KMS-11 (cell line): Measurements from ENCODE around the gene TOMM40.

Experiments
- H2AFZ ChIP-seq: fragments of 200-600 bp; sonication (generic); 2 replicates; pipeline ENCODE4 v1.6.1; 2016; ENCODE audit warnings: antibody characterized with exemption, mixed run types, low read depth
- H3K27ac ChIP-seq: fragments of 200-600 bp; sonication (generic); 2 replicates; pipeline ENCODE4 v1.6.1; 2016; ENCODE audit warnings: mild to moderate bottlenecking, mixed run types
- H3K27me3 ChIP-seq: fragments of 200-600 bp; sonication (generic); 2 replicates; pipeline ENCODE4 v1.6.1; 2017; ENCODE audit warnings: mild to moderate bottlenecking, low read depth, mixed run types, moderate library complexity; ENCODE audit not compliant: insufficient read depth
- H3K36me3 ChIP-seq: fragments of 200-600 bp; sonication (generic); 2 replicates; pipeline ENCODE4 v1.6.1; 2017; ENCODE audit warnings: mild to moderate bottlenecking, mixed run types; ENCODE audit not compliant: insufficient read depth
- H3K4me1 ChIP-seq: fragments of 200-600 bp; sonication (generic); 2 replicates; pipeline ENCODE4 v1.6.1; 2016; ENCODE audit warnings: mild to moderate bottlenecking, low read depth, mixed run types; ENCODE audit not compliant: poor library complexity, severe bottlenecking
- H3K4me2 ChIP-seq: fragments of 200-600 bp; sonication (generic); 2 replicates; pipeline ENCODE4 v1.7.0; 2016; ENCODE audit warnings: mild to moderate bottlenecking, mixed run types
- H3K4me3 ChIP-seq: fragments of 200-600 bp; sonication (generic); IDR thresholded peaks from 2 replicates; pipeline ENCODE4 v1.6.1; 2017; ENCODE audit warnings: low read depth, low read length, mixed read lengths; ENCODE audit not compliant: insufficient read depth
- H3K79me2 ChIP-seq: fragments of 200-600 bp; sonication (generic); 2 replicates; pipeline ENCODE4 v1.6.1; 2016; ENCODE audit warnings: low read depth, mixed run types; ENCODE audit not compliant: insufficient read depth
- H3K9ac ChIP-seq: fragments of 200-600 bp; sonication (generic); 2 replicates; pipeline ENCODE4 v1.6.1; 2016; ENCODE audit warnings: mild to moderate bottlenecking, mixed run types
- H4K20me1 ChIP-seq: fragments of 200-600 bp; sonication (generic); 2 replicates; pipeline ENCODE4 v1.6.1; 2016; ENCODE audit warnings: mild to moderate bottlenecking, mixed run types; ENCODE audit not compliant: insufficient read depth
- TF ChIP-seq, protein P1 (sequence below): fragments of 200-600 bp; sonication (generic); conservative IDR thresholded peaks from 2 replicates; pipeline ENCODE4 v1.6.1; 2017; ENCODE audit warnings: low read depth, mild to moderate bottlenecking, antibody characterized with exemption, low read length, moderate library complexity, mixed read lengths

TOMM40 gene

DNA sequence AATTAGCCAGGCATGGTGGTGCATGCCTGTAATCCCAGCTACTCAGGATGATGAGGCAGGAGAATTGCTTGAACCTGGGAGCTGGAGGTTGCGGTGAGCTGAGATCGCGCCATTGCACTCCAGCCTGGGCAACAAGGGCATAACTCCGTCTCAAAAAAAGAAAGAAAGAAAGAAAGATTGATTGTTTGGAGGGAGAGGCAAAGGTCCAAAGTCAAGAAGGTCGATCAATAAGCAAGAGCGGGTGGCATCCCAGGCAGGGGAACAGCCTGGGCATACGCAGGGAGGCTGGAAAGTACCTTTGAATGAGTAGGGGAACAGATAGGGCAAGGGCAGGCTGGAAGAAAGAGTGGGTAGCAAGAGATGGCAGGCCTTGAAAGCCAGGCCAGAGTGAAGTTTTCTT, 39.0 kb downstream of the TOMM40 start:
- H3K27me3 ChIP-seq, result no peaks in the 10 kb centered on the region; the same call in 1 of the 2 replicates
- H3K27ac ChIP-seq, result no peak overlapping the region
- no peaks in the 10 kb centered on the region for H3K4me1 ChIP-seq
- H3K4me2 ChIP-seq, result no peak overlapping the region
- H3K9ac ChIP-seq, result no peak overlapping the region
- no peaks in the 10 kb centered on the region for H4K20me1 ChIP-seq
- H3K79me2 ChIP-seq, result no peaks in the 10 kb centered on the region
- TF ChIP-seq, protein P1, sequence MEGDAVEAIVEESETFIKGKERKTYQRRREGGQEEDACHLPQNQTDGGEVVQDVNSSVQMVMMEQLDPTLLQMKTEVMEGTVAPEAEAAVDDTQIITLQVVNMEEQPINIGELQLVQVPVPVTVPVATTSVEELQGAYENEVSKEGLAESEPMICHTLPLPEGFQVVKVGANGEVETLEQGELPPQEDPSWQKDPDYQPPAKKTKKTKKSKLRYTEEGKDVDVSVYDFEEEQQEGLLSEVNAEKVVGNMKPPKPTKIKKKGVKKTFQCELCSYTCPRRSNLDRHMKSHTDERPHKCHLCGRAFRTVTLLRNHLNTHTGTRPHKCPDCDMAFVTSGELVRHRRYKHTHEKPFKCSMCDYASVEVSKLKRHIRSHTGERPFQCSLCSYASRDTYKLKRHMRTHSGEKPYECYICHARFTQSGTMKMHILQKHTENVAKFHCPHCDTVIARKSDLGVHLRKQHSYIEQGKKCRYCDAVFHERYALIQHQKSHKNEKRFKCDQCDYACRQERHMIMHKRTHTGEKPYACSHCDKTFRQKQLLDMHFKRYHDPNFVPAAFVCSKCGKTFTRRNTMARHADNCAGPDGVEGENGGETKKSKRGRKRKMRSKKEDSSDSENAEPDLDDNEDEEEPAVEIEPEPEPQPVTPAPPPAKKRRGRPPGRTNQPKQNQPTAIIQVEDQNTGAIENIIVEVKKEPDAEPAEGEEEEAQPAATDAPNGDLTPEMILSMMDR, result no peak
- no peak overlapping the region for H2AFZ ChIP-seq
- no peak overlapping the region for H3K4me3 ChIP-seq
- no peaks in the 10 kb centered on the region for H3K36me3 ChIP-seq

DNA sequence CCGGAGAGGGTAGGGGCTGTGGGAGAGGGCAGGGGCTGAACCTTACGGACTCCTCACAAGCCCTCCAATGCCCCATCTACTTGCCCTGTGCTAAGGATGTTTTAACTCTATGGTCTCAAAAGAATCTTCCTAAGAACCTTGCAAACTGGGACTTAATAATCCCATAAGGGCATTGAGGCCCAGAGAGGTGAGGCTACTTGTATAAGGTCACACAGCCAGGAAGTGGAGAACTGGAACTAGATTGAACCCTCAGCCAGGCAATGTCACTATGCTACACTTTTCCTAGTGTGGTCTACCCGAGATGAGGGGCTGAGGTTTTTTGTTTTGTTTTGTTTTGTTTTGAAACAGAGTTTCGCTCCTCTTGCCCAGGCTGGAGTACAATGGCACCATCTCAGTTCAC, 40.5 kb downstream of the TOMM40 start:
- TF ChIP-seq, protein P1, result no peak
- no peaks in the 10 kb centered on the region for H3K4me1 ChIP-seq
- H3K36me3 ChIP-seq, result no peaks in the 10 kb centered on the region

DNA sequence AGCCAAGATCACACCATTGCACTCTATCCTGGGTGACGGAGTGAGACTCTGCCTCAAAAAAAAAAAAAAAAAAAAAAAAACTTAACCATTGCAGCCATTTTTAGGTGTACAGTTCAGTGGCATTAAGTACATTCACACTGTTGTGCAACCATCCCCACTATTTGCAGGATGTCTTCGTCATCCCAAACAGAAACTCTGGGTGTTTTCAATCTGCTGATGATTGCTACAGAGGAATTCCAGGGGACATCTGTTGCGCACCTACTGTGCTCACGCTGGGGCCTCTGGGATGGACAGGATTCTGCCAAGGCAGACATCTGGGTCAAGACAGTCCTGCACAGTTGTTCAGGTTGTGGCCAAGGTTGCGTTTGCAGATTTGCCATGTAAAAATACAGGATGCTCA, 48.6 kb downstream of the TOMM40 start:
- no peak overlapping the region for H3K9ac ChIP-seq
- TF ChIP-seq, protein P1, result no peak
- H2AFZ ChIP-seq, result no peak overlapping the region
- no peaks in the 10 kb centered on the region for H3K4me1 ChIP-seq
- no peaks in the 10 kb centered on the region for H3K36me3 ChIP-seq
- no peak overlapping the region for H3K4me3 ChIP-seq
- no peaks in the 10 kb centered on the region for H3K27me3 ChIP-seq
- H3K79me2 ChIP-seq, result no peaks in the 10 kb centered on the region
- H3K27ac ChIP-seq, result no peak overlapping the region
- no peak overlapping the region for H3K4me2 ChIP-seq
- no peaks in the 10 kb centered on the region for H4K20me1 ChIP-seq

More for the DNA sequence above, 40.5 kb downstream of the TOMM40 start:
- H3K27ac ChIP-seq, result no peak overlapping the region
- H3K4me2 ChIP-seq, result no peak overlapping the region
- H4K20me1 ChIP-seq, result no peaks in the 10 kb centered on the region
- no peak overlapping the region for H3K9ac ChIP-seq
- no peaks in the 10 kb centered on the region; the same call in 1 of the 2 replicates for H3K27me3 ChIP-seq
- H3K79me2 ChIP-seq, result no peaks in the 10 kb centered on the region
- H2AFZ ChIP-seq, result no peak overlapping the region
- H3K4me3 ChIP-seq, result no peak overlapping the region

DNA sequence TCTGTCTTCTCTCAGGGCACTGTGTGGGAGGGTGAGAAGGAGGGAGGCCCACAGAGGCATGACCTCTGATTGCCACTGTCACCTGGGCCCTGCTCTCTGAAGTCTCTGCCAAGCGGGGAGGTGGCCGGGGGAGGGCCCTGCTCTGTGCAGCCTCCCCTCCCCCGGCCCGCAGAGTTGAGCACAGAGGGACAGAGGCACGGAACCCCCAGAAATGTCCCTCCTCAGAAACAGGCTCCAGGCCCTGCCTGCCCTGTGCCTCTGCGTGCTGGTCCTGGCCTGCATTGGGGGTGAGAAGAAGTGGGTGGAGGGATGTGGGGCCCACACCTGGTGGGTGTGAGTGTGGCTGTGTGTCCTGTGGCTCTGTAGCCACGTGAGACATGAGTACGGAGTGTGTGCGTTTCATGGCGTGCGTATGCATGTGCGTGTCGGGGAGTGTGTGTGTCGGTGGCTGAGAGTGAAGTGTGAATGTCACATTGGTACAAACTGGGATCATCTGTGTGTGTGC, 51.1 kb downstream of the TOMM40 start, which contains the start of gene APOC4:
TSS of gene APOC4 (plus strand) at position 171 of the 505 bp plus-strand sequence. CDS start at position 212, 41 bp downstream.
- H3K4me3 ChIP-seq, result no peak within 1 kb of the TSS
- TF ChIP-seq, protein P1, result no peak
- no peaks in the 10 kb centered on the region for H3K79me2 ChIP-seq
- H3K9ac ChIP-seq, result no peak within 1 kb of the TSS
- H2AFZ ChIP-seq, result no peak within 1 kb of the TSS
- H3K27me3 ChIP-seq, result no peaks in the 10 kb centered on the region
- H3K27ac ChIP-seq, result no peak within 1 kb of the TSS
- no peaks in the 10 kb centered on the region for H3K4me1 ChIP-seq
- no peaks in the 10 kb centered on the region for H3K36me3 ChIP-seq
- H3K4me2 ChIP-seq, result no peak within 1 kb of the TSS
- no peaks in the 10 kb centered on the region for H4K20me1 ChIP-seq
